ENCODE measurements around the gene POLD4.
A peak's percentile ranks its signal among the peaks of the same experiment; 100 is the strongest.
"Not testable (repeated sequence)": the region's sequence is repeated elsewhere in the genome, so short reads cannot be mapped to it uniquely, and the experiment has no call there.

Gene POLD4

GRCh38 chr11:67351275-67352005, 1.9 kb downstream of the POLD4 start:
- DNase-seq, result peak; percentile 67

GRCh38 chr11:67349928-67350465, 3.3 kb downstream of the POLD4 start:
- no peak for DNase-seq

GRCh38 chr11:67349457-67349856, 3.9 kb downstream of the POLD4 start:
- DNase-seq, result no peak

GRCh38 chr11:67349036-67349435, 4.3 kb downstream of the POLD4 start:
- DNase-seq, result no peak

GRCh38 chr11:67347964-67348749, 5.2 kb downstream of the POLD4 start:
- DNase-seq, result no peak

GRCh38 chr11:67345920-67346819, 7.2 kb downstream of the POLD4 start:
- no peak for DNase-seq

GRCh38 chr11:67345247-67345919, 8.0 kb downstream of the POLD4 start:
- DNase-seq, result no peak

GRCh38 chr11:67344264-67344663, 9.1 kb downstream of the POLD4 start:
- no peak for DNase-seq

- DNase-seq, result no peak
These were observed 16.1 kb downstream of the POLD4 start for GRCh38 chr11:67337257-67337656.

GRCh38 chr11:67332081-67332691, 21.2 kb downstream of the POLD4 start:
- no peak for DNase-seq

GRCh38 chr11:67323526-67323925, 29.8 kb downstream of the POLD4 start:
- DNase-seq, result no peak

GRCh38 chr11:67322049-67322448, 31.3 kb downstream of the POLD4 start:
- no peak for DNase-seq

GRCh38 chr11:67321313-67321871, 32.0 kb downstream of the POLD4 start:
- no peak for DNase-seq

- no peak for DNase-seq
These were observed 32.7 kb downstream of the POLD4 start for GRCh38 chr11:67320691-67321090.

- no peak for DNase-seq
These were observed 33.3 kb downstream of the POLD4 start for GRCh38 chr11:67320011-67320410.

GRCh38 chr11:67318876-67319275, 34.5 kb downstream of the POLD4 start:
- DNase-seq, result not testable (repeated sequence)

- DNase-seq, result no peak
These were observed 35.3 kb downstream of the POLD4 start for GRCh38 chr11:67317888-67318555.

GRCh38 chr11:67317205-67317887, 36.0 kb downstream of the POLD4 start:
- DNase-seq, result peak; percentile 99

GRCh38 chr11:67316882-67317204, 36.5 kb downstream of the POLD4 start:
- DNase-seq, result no peak

- no peak for DNase-seq
These were observed 37.9 kb downstream of the POLD4 start for GRCh38 chr11:67315325-67315909.

Data from activated CD4-positive, alpha-beta T cell treated with anti-CD3 and anti-CD28 coated beads, Interleukin-2, amount 50 U/mL, for 1 hour (primary cell).